ENCODE measurements around the gene SWAP70. TPM values are rescaled to one million over a fixed set of nuclear protein-coding genes. Genes with fewer than 3 reads are reported as not detected.

Gene SWAP70
- total and polyA plus RNA-seq, 2 of the 8 experiments (the other 6 are each of a cell fraction or from before 2014, with no cell fraction given): 14.8 to 37.5 TPM

DNA sequence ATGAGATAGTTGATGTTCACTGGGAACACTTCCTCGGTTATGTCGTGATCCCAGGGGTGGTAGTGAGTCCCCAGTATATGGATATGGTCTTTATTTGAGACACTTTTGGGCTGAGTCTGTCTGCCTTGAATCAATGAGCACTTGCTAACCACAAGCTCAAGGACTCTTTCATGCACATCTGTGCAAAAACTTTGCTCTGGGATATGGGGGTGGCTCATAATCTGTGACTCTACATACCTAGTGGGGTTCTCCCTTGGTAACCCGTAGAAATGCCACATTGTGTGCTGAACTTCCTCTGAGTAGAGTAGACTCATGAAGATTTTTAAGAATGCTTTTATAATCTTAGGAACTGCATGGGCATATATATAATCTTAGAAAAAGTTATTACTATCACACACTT lies 69.3 kb downstream of the SWAP70 start (continued):
- TF ChIP-seq, protein P1, sequence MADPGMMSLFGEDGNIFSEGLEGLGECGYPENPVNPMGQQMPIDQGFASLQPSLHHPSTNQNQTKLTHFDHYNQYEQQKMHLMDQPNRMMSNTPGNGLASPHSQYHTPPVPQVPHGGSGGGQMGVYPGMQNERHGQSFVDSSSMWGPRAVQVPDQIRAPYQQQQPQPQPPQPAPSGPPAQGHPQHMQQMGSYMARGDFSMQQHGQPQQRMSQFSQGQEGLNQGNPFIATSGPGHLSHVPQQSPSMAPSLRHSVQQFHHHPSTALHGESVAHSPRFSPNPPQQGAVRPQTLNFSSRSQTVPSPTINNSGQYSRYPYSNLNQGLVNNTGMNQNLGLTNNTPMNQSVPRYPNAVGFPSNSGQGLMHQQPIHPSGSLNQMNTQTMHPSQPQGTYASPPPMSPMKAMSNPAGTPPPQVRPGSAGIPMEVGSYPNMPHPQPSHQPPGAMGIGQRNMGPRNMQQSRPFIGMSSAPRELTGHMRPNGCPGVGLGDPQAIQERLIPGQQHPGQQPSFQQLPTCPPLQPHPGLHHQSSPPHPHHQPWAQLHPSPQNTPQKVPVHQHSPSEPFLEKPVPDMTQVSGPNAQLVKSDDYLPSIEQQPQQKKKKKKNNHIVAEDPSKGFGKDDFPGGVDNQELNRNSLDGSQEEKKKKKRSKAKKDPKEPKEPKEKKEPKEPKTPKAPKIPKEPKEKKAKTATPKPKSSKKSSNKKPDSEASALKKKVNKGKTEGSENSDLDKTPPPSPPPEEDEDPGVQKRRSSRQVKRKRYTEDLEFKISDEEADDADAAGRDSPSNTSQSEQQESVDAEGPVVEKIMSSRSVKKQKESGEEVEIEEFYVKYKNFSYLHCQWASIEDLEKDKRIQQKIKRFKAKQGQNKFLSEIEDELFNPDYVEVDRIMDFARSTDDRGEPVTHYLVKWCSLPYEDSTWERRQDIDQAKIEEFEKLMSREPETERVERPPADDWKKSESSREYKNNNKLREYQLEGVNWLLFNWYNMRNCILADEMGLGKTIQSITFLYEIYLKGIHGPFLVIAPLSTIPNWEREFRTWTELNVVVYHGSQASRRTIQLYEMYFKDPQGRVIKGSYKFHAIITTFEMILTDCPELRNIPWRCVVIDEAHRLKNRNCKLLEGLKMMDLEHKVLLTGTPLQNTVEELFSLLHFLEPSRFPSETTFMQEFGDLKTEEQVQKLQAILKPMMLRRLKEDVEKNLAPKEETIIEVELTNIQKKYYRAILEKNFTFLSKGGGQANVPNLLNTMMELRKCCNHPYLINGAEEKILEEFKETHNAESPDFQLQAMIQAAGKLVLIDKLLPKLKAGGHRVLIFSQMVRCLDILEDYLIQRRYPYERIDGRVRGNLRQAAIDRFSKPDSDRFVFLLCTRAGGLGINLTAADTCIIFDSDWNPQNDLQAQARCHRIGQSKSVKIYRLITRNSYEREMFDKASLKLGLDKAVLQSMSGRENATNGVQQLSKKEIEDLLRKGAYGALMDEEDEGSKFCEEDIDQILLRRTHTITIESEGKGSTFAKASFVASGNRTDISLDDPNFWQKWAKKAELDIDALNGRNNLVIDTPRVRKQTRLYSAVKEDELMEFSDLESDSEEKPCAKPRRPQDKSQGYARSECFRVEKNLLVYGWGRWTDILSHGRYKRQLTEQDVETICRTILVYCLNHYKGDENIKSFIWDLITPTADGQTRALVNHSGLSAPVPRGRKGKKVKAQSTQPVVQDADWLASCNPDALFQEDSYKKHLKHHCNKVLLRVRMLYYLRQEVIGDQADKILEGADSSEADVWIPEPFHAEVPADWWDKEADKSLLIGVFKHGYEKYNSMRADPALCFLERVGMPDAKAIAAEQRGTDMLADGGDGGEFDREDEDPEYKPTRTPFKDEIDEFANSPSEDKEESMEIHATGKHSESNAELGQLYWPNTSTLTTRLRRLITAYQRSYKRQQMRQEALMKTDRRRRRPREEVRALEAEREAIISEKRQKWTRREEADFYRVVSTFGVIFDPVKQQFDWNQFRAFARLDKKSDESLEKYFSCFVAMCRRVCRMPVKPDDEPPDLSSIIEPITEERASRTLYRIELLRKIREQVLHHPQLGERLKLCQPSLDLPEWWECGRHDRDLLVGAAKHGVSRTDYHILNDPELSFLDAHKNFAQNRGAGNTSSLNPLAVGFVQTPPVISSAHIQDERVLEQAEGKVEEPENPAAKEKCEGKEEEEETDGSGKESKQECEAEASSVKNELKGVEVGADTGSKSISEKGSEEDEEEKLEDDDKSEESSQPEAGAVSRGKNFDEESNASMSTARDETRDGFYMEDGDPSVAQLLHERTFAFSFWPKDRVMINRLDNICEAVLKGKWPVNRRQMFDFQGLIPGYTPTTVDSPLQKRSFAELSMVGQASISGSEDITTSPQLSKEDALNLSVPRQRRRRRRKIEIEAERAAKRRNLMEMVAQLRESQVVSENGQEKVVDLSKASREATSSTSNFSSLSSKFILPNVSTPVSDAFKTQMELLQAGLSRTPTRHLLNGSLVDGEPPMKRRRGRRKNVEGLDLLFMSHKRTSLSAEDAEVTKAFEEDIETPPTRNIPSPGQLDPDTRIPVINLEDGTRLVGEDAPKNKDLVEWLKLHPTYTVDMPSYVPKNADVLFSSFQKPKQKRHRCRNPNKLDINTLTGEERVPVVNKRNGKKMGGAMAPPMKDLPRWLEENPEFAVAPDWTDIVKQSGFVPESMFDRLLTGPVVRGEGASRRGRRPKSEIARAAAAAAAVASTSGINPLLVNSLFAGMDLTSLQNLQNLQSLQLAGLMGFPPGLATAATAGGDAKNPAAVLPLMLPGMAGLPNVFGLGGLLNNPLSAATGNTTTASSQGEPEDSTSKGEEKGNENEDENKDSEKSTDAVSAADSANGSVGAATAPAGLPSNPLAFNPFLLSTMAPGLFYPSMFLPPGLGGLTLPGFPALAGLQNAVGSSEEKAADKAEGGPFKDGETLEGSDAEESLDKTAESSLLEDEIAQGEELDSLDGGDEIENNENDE (IDR thresholded peaks at IDR 0.05; ENCODE audit: insufficient replicate concordance, low read length): no peak
- TF ChIP-seq SP4 (IDR thresholded peaks at IDR 0.05; ENCODE audit: low read length) (no peak), RNF2 (IDR thresholded peaks at IDR 0.05; ENCODE audit: borderline replicate concordance, low read depth, low read length, missing control alignments, poor library complexity, severe bottlenecking) (no peak), SIX5 (IDR thresholded peaks at IDR 0.05; ENCODE audit: low read depth, low read length) (no peak)
- TF ChIP-seq, protein P2, sequence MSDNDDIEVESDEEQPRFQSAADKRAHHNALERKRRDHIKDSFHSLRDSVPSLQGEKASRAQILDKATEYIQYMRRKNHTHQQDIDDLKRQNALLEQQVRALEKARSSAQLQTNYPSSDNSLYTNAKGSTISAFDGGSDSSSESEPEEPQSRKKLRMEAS (IDR thresholded peaks at IDR 0.05): no peak
- TF ChIP-seq, protein P3, sequence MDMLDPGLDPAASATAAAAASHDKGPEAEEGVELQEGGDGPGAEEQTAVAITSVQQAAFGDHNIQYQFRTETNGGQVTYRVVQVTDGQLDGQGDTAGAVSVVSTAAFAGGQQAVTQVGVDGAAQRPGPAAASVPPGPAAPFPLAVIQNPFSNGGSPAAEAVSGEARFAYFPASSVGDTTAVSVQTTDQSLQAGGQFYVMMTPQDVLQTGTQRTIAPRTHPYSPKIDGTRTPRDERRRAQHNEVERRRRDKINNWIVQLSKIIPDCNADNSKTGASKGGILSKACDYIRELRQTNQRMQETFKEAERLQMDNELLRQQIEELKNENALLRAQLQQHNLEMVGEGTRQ (IDR thresholded peaks at IDR 0.05; ENCODE audit: low read length): no peak
- TF ChIP-seq, protein P4, sequence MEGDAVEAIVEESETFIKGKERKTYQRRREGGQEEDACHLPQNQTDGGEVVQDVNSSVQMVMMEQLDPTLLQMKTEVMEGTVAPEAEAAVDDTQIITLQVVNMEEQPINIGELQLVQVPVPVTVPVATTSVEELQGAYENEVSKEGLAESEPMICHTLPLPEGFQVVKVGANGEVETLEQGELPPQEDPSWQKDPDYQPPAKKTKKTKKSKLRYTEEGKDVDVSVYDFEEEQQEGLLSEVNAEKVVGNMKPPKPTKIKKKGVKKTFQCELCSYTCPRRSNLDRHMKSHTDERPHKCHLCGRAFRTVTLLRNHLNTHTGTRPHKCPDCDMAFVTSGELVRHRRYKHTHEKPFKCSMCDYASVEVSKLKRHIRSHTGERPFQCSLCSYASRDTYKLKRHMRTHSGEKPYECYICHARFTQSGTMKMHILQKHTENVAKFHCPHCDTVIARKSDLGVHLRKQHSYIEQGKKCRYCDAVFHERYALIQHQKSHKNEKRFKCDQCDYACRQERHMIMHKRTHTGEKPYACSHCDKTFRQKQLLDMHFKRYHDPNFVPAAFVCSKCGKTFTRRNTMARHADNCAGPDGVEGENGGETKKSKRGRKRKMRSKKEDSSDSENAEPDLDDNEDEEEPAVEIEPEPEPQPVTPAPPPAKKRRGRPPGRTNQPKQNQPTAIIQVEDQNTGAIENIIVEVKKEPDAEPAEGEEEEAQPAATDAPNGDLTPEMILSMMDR (IDR thresholded peaks at IDR 0.05; ENCODE audit: control extremely low read depth in 1 of 3, insufficient read depth in 1 of 3, low read depth in 1 of 3, low read length in 3 of 3): no peak
